K562 (cell line): ENCODE measurements around the gene FTH1. TPM values are rescaled to one million over a fixed set of nuclear protein-coding genes. Genes with fewer than 3 reads are reported as not detected.

Source experiments
- BHLHE40 ChIP-seq: IDR thresholded peaks from 2 replicates; pipeline ENCODE4 v1.6.1; 2011; ENCODE audit warnings: low read length, improper control_type of control experiment
- CBX3 ChIP-seq, 2 experiments: IDR thresholded peaks; 1 replicate in 1 of 2; 2 replicates in 1 of 2; pipeline ENCODE4 v1.6.1; 2012; ENCODE audit warnings: inconsistent platforms in 2 of 2, low read length in 2 of 2, borderline replicate concordance in 1 of 2, control low read depth in 1 of 2
- CHD2 ChIP-seq: IDR thresholded peaks from 2 replicates; pipeline ENCODE4 v1.6.1; 2011; ENCODE audit warnings: low read depth, low read length
- E2F3 ChIP-seq: fragments of 250-450 bp; sonication (Bioruptor Pico); IDR thresholded peaks from 2 replicates; pipeline ENCODE4 v1.4.0; 2020; ENCODE audit warnings: mild to moderate bottlenecking
- KDM5B ChIP-seq: fragments of 200-600 bp; sonication (generic); IDR thresholded peaks from 2 replicates; pipeline ENCODE4 v1.6.1; 2012; ENCODE audit warnings: low read depth, mild to moderate bottlenecking, moderate library complexity, low read length, control low read depth, inconsistent platforms; ENCODE audit not compliant: insufficient replicate concordance
- NEUROD1 ChIP-seq: fragments of 150-350 bp; IDR thresholded peaks from 2 replicates; pipeline ENCODE4 v1.6.1; 2014; ENCODE audit warnings: borderline replicate concordance, low read length, low read depth; ENCODE audit not compliant: partially characterized antibody
- POLR2G ChIP-seq: fragments of 200-400 bp; formaldehyde crosslinking; IDR thresholded peaks from 2 replicates; pipeline ENCODE4 v1.6.1; 2017; ENCODE audit warnings: low read depth, mild to moderate bottlenecking, antibody characterized with exemption, low read length, moderate library complexity
- POLR3A ChIP-seq: IDR thresholded peaks from 2 replicates; pipeline ENCODE4 v1.6.1; 2011; ENCODE audit warnings: borderline replicate concordance, mild to moderate bottlenecking, moderate library complexity; ENCODE audit not compliant: insufficient read length, insufficient read depth; ENCODE audit errors: extremely low read depth
- SRSF9 ChIP-seq: fragments of 200-400 bp; formaldehyde crosslinking; IDR thresholded peaks from 2 replicates; pipeline ENCODE4 v1.6.1; 2017; ENCODE audit warnings: low read depth, low read length, borderline replicate concordance
- U2AF2 ChIP-seq: fragments of 200-400 bp; formaldehyde crosslinking; optimal IDR thresholded peaks from 2 replicates; pipeline ENCODE3; 2017; ENCODE audit warnings: low read depth, mild to moderate bottlenecking, low read length
- ZNF121 ChIP-seq: sonication (generic); formaldehyde crosslinking; conservative IDR thresholded peaks from 2 replicates; pipeline ENCODE4 v1.8.0; 2022; ENCODE audit warnings: missing genetic modification reagents
- ZNF354B ChIP-seq: fragments of 250-450 bp; sonication (Bioruptor Pico); IDR thresholded peaks from 2 replicates; pipeline ENCODE4 v1.4.0; 2020
- ZNF668 ChIP-seq: fragments of 250-450 bp; sonication (Bioruptor Pico); IDR thresholded peaks from 2 replicates; pipeline ENCODE4 v1.8.0; 2022; ENCODE audit warnings: mild to moderate bottlenecking, inconsistent platforms
- ZNF79 ChIP-seq: fragments of 250-450 bp; sonication (Bioruptor Pico); IDR thresholded peaks from 2 replicates; pipeline ENCODE4 v1.4.0; 2020; ENCODE audit warnings: low read depth, mild to moderate bottlenecking, moderate library complexity
- ZZZ3 ChIP-seq: fragments of 450-650 bp; IDR thresholded peaks from 2 replicates; pipeline ENCODE4 v1.6.1; 2016; ENCODE audit warnings: antibody characterized with exemption, mild to moderate bottlenecking, moderate library complexity
- polyA plus RNA-seq, 8 experiments: library from polyadenylated mRNA; depleted of rRNA in 4 of 8; stranded (reverse) in 5 of 8; unstranded in 3 of 8; fragments of >200 nt; fragmentation: Nextera tagmentation in 2 of 8; fragmentation: Illumina TruSeq in 1 of 8; extraction: Ambion mirVana in 2 of 8; extraction: Trizol in 1 of 8; gene quantifications; 2 replicates each; pipeline versions ENCODE4 v1.2.1 to v1.2.3, GENCODE V29; 2011 to 2014; ENCODE audit warnings: inconsistent platforms in 1 of 8, missing spikeins in 1 of 8
- total RNA-seq, 7 experiments: library from RNA; depleted of rRNA in 6 of 7; stranded (reverse); fragments of >200 nt in 6 of 7; fragmentation: Illumina TruSeq in 2 of 7; extraction: Trizol in 2 of 7; gene quantifications; 2 replicates each; pipeline versions ENCODE4 v1.2.1 to v1.2.3, GENCODE V29; 2011 to 2021; ENCODE audit warnings: low replicate concordance in 1 of 7
- TF ChIP-seq, protein P1 (sequence below): fragments of 450-650 bp; IDR thresholded peaks from 2 replicates; pipeline ENCODE4 v1.7.1; 2018; ENCODE audit warnings: mild to moderate bottlenecking, low read depth; ENCODE audit not compliant: partially characterized antibody
- TF ChIP-seq, protein P2 (sequence below): sonication (generic); formaldehyde crosslinking; IDR thresholded peaks from 2 replicates; pipeline ENCODE4 v1.8.0; 2022; ENCODE audit warnings: mild to moderate bottlenecking, missing genetic modification reagents, borderline replicate concordance
- TF ChIP-seq, protein P3 (sequence below): fragments of 250-450 bp; sonication (Bioruptor Pico); IDR thresholded peaks from 2 replicates; pipeline ENCODE4 v1.4.0; 2020
- TF ChIP-seq, protein P4 (sequence below): fragments of 200-400 bp; formaldehyde crosslinking; IDR thresholded peaks from 2 replicates; pipeline ENCODE4 v1.6.1; 2017; ENCODE audit warnings: mild to moderate bottlenecking, low read depth, low read length, moderate library complexity

FTH1 gene
- total and polyA plus RNA-seq, 9 of the 15 experiments (the other 6 are each of a cell fraction or from before 2014, with no cell fraction given): 370 to 3,146 (median 802) TPM

DNA sequence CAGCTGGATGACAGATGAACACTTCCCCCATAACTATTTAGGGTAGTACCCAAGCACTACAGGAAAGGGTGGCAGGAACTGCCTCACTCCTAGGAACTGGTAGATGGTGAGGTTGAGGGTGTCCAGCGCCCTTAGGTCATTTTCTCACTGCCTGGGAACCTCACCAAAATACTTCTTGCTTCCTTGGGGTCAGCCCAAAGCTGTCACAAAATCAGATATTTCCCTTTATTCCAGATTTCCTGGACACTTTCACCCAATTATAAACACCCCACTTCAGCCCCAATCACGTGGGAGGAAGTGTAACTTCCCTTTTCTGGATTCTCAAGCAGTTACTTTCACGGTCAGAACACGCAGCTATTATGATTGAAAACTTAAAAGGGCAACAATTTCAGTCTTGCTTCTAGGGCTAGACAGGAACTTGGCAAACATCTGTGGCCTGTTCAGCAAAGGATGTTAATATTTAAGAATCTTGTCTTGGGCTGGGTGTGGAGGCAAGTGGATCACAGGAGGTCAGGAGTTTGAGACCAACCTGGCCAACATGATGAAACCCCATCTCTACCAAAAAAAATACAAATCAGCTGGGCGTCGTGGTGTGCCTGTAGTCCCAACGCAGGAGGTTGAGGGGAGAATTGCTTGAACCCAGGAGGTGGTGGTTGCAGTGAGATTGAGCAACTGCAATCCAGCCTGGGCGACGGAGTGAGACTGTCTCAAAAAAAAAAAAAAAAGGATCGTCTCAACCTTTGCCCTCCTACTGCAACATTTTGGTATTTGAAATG lies 4.0 kb downstream of the FTH1 start (continued):
- TF ChIP-seq KDM5B: peak; percentile 84
- TF ChIP-seq BHLHE40: peak; percentile 61; the same call in 1 of the 2 replicates
- TF ChIP-seq ZNF121 (CRISPR knock-in tag): no peak
- TF ChIP-seq SRSF9: no peak
- TF ChIP-seq E2F3 (CRISPR knock-in tag): peak; percentile 4; the same call in 1 of the 2 replicates
- TF ChIP-seq ZNF668 (CRISPR knock-in tag): peak; percentile 42; the same call in 1 of the 2 replicates
- TF ChIP-seq, protein P1, sequence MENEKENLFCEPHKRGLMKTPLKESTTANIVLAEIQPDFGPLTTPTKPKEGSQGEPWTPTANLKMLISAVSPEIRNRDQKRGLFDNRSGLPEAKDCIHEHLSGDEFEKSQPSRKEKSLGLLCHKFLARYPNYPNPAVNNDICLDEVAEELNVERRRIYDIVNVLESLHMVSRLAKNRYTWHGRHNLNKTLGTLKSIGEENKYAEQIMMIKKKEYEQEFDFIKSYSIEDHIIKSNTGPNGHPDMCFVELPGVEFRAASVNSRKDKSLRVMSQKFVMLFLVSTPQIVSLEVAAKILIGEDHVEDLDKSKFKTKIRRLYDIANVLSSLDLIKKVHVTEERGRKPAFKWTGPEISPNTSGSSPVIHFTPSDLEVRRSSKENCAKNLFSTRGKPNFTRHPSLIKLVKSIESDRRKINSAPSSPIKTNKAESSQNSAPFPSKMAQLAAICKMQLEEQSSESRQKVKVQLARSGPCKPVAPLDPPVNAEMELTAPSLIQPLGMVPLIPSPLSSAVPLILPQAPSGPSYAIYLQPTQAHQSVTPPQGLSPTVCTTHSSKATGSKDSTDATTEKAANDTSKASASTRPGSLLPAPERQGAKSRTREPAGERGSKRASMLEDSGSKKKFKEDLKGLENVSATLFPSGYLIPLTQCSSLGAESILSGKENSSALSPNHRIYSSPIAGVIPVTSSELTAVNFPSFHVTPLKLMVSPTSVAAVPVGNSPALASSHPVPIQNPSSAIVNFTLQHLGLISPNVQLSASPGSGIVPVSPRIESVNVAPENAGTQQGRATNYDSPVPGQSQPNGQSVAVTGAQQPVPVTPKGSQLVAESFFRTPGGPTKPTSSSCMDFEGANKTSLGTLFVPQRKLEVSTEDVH: peak; percentile 79
- TF ChIP-seq POLR2G: peak; percentile 47; the same call in 1 of the 2 replicates
- no peak for TF ChIP-seq POLR3A
- TF ChIP-seq, protein P2, sequence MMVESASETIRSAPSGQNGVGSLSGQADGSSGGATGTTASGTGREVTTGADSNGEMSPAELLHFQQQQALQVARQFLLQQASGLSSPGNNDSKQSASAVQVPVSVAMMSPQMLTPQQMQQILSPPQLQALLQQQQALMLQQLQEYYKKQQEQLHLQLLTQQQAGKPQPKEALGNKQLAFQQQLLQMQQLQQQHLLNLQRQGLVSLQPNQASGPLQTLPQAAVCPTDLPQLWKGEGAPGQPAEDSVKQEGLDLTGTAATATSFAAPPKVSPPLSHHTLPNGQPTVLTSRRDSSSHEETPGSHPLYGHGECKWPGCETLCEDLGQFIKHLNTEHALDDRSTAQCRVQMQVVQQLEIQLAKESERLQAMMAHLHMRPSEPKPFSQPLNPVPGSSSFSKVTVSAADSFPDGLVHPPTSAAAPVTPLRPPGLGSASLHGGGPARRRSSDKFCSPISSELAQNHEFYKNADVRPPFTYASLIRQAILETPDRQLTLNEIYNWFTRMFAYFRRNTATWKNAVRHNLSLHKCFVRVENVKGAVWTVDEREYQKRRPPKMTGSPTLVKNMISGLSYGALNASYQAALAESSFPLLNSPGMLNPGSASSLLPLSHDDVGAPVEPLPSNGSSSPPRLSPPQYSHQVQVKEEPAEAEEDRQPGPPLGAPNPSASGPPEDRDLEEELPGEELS: no peak
- TF ChIP-seq ZNF354B: peak; percentile 13; the same call in 1 of the 2 replicates
- TF ChIP-seq ZNF79 (CRISPR knock-in tag): no peak
- peak; percentile 12; the same call in 1 of the 2 replicates for TF ChIP-seq CHD2
- TF ChIP-seq NEUROD1: no peak
- TF ChIP-seq, protein P3, sequence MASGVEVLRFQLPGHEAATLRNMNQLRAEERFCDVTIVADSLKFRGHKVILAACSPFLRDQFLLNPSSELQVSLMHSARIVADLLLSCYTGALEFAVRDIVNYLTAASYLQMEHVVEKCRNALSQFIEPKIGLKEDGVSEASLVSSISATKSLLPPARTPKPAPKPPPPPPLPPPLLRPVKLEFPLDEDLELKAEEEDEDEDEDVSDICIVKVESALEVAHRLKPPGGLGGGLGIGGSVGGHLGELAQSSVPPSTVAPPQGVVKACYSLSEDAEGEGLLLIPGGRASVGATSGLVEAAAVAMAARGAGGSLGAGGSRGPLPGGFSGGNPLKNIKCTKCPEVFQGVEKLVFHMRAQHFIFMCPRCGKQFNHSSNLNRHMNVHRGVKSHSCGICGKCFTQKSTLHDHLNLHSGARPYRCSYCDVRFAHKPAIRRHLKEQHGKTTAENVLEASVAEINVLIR (CRISPR knock-in tag): peak; percentile 36; the same call in 1 of the 2 replicates
- TF ChIP-seq CBX3 (IDR thresholded peaks at IDR 0.05; ENCODE audit: borderline replicate concordance in 1 of 2, low read length in 2 of 2): no peak; a peak in 1 of 3 replicates
- TF ChIP-seq, protein P4, sequence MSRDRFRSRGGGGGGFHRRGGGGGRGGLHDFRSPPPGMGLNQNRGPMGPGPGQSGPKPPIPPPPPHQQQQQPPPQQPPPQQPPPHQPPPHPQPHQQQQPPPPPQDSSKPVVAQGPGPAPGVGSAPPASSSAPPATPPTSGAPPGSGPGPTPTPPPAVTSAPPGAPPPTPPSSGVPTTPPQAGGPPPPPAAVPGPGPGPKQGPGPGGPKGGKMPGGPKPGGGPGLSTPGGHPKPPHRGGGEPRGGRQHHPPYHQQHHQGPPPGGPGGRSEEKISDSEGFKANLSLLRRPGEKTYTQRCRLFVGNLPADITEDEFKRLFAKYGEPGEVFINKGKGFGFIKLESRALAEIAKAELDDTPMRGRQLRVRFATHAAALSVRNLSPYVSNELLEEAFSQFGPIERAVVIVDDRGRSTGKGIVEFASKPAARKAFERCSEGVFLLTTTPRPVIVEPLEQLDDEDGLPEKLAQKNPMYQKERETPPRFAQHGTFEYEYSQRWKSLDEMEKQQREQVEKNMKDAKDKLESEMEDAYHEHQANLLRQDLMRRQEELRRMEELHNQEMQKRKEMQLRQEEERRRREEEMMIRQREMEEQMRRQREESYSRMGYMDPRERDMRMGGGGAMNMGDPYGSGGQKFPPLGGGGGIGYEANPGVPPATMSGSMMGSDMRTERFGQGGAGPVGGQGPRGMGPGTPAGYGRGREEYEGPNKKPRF: no peak
- no peak for TF ChIP-seq ZZZ3
- TF ChIP-seq U2AF2: no peak
